B cell (primary cell): ENCODE results near the gene GNPDA1. TPM values are rescaled to one million over a fixed set of nuclear protein-coding genes. Genes with fewer than 3 reads are reported as not detected.

Experiments used
- ATAC-seq: fragments of 200-7000 bp; cut with Tn5 transposase; one replicate; pipeline ENCODE4 v1.10.0; 2021; ENCODE audit warnings: low read depth, mild to moderate bottlenecking, moderate number of reproducible peaks, moderate library complexity
- CTCF ChIA-PET: fragments of 350-600 bp; sonication (Branson Sonifier 250); formaldehyde crosslinking; loops from one replicate; lab custom pipeline; 2021; ENCODE audit warnings: antibody characterized with exemption, inconsistent platforms; lab: Charles Lee
- POLR2A ChIA-PET: fragments of 350-600 bp; sonication (Branson Sonifier 250); formaldehyde crosslinking; loops from one replicate; lab custom pipeline; 2021; ENCODE audit warnings: antibody characterized with exemption; lab: Charles Lee
- DNase-seq: peaks from one replicate; pipeline ENCODE4 v3.0.0; 2013
- H2AFZ ChIP-seq: 2 replicates; pipeline ENCODE4 v1.6.1; 2012; ENCODE audit warnings: mild to moderate bottlenecking, low read depth, low read length; ENCODE audit not compliant: insufficient read depth, poor library complexity, severe bottlenecking
- H3K27ac ChIP-seq, 2 donors: 1 replicate in 1 of 2; 2 replicates in 1 of 2; pipeline ENCODE4 v1.5.1; 2012 to 2013; ENCODE audit warnings: low read length in 2 of 2, mild to moderate bottlenecking in 2 of 2, moderate library complexity in 1 of 2
- H3K27me3 ChIP-seq, 4 experiments: fragments of 200-600 bp in 1 of 4; sonication (generic) in 1 of 4; replicated peaks in 1 of 4; 1 replicate in 2 of 4; 2 replicates in 2 of 4; pipeline versions ENCODE4 v1.6.1 to v1.7.0; 2013 to 2016; ENCODE audit warnings: low read length in 3 of 4, mild to moderate bottlenecking in 2 of 4, mixed read lengths in 1 of 4, moderate library complexity in 1 of 4; ENCODE audit not compliant: insufficient read depth in 4 of 4, control insufficient read depth in 3 of 4; ENCODE audit errors: control extremely low read depth in 1 of 4
- H3K36me3 ChIP-seq, 2 experiments: replicated peaks in 1 of 2; 1 replicate in 1 of 2; 2 replicates in 1 of 2; pipeline versions ENCODE4 v1.6.1 to v1.7.1; 2013; ENCODE audit warnings: low read length in 1 of 2; ENCODE audit not compliant: insufficient read depth in 2 of 2, control insufficient read depth in 1 of 2; ENCODE audit errors: control extremely low read depth in 1 of 2, extremely low read depth in 1 of 2
- H3K4me1 ChIP-seq, 2 donors: fragments of 200-600 bp in 1 of 2; sonication (generic) in 1 of 2; 1 replicate in 1 of 2; 2 replicates in 1 of 2; pipeline versions ENCODE4 v1.5.1 to v1.6.1; 2013 to 2017; ENCODE audit warnings: low read length in 2 of 2; ENCODE audit not compliant: control insufficient read depth in 2 of 2, insufficient read depth in 2 of 2
- H3K4me2 ChIP-seq: replicated peaks from 2 replicates; pipeline ENCODE3; 2012; ENCODE audit warnings: mild to moderate bottlenecking, low read depth, low read length; ENCODE audit not compliant: poor library complexity, severe bottlenecking
- H3K4me3 ChIP-seq, 5 experiments: fragments of 200-600 bp in 1 of 5; sonication (generic) in 1 of 5; 1 replicate in 3 of 5; 2 replicates in 2 of 5; pipeline versions ENCODE4 v1.5.1 to v1.7.0; 2011 to 2016; ENCODE audit warnings: low read length in 4 of 5, mild to moderate bottlenecking in 4 of 5, low read depth in 2 of 5, control low read depth in 1 of 5, moderate library complexity in 1 of 5; ENCODE audit not compliant: insufficient read depth in 1 of 5; ENCODE audit errors: control extremely low read depth in 1 of 5, extremely low read depth in 1 of 5
- H3K79me2 ChIP-seq: fragments of 200-600 bp; sonication (generic); one replicate; pipeline ENCODE4 v1.6.0; 2016; ENCODE audit warnings: low read length; ENCODE audit not compliant: control insufficient read depth, insufficient read depth
- H3K9ac ChIP-seq: fragments of 200-600 bp; sonication (generic); 2 replicates; pipeline ENCODE4 v1.6.1; 2017; ENCODE audit warnings: mild to moderate bottlenecking, low read length, moderate library complexity
- H3K9me3 ChIP-seq, 3 donors: one replicate each; pipeline versions ENCODE4 v1.6.1 to v1.7.1; 2013; ENCODE audit warnings: low read length in 2 of 3; ENCODE audit not compliant: control insufficient read depth in 2 of 3, insufficient read depth in 1 of 3; ENCODE audit errors: control extremely low read depth in 1 of 3
- H4K20me1 ChIP-seq: 2 replicates; pipeline ENCODE4 v1.6.0; 2012; ENCODE audit warnings: mild to moderate bottlenecking, low read length; ENCODE audit not compliant: insufficient read depth, control insufficient read depth, poor library complexity, severe bottlenecking
- H3K27ac Mint-ChIP-seq: one replicate; pipeline ENCODE4 v1.8.0; 2021; ENCODE audit warnings: mixed read lengths
- H3K27me3 Mint-ChIP-seq: one replicate; pipeline ENCODE4 v1.8.0; 2021; ENCODE audit warnings: mixed read lengths
- H3K4me1 Mint-ChIP-seq: one replicate; pipeline ENCODE4 v1.8.0; 2021; ENCODE audit warnings: mixed read lengths
- H3K4me3 Mint-ChIP-seq: one replicate; pipeline ENCODE4 v1.8.0; 2021; ENCODE audit warnings: mixed read lengths
- H3K9me3 Mint-ChIP-seq: one replicate; pipeline ENCODE4 v1.8.0; 2022; ENCODE audit warnings: mixed read lengths; ENCODE audit not compliant: insufficient read depth
- EZH2 ChIP-seq: IDR thresholded peaks from 2 replicates; pipeline ENCODE4 v1.6.1; 2012; ENCODE audit warnings: borderline replicate concordance, low read depth, mild to moderate bottlenecking, moderate library complexity, low read length; ENCODE audit not compliant: insufficient read depth, poor library complexity, severe bottlenecking
- WGBS: methylation state at CpG from one replicate; pipeline ENCODE4 v1.1.5; 2013; ENCODE audit warnings: missing lambda C conversion rate; ENCODE audit not compliant: insufficient coverage; 5-methylcytosine and 5-hydroxymethylcytosine counted together
- intact Hi-C: fragments of 100-400 bp; cut with micrococcal nuclease; formaldehyde crosslinking; loops from one replicate; pipeline ENCODE4 v1.10.0; 2022
- polyA plus RNA-seq: library from polyadenylated mRNA; depleted of rRNA; stranded (reverse); fragments of >200 nt; gene quantifications from 2 replicates; pipeline ENCODE4 v1.2.3, GENCODE V29; 2012
- total RNA-seq, 2 donors: library from RNA; stranded (reverse); fragments of 120-200 nt in 1 of 2; gene quantifications; 1 replicate in 1 of 2; 2 replicates in 1 of 2; pipeline versions ENCODE4 v1.2.3 to v1.2.4, GENCODE V29; 2013 to 2022
- TF ChIP-seq, protein P1 (sequence below): fragments of 200-600 bp; IDR thresholded peaks from one replicate; pipeline ENCODE4 v1.8.0; 2022; ENCODE audit warnings: antibody characterized with exemption, mild to moderate bottlenecking

Gene GNPDA1
- total and polyA plus RNA-seq, 2 donors (not counting 1 experiment from before 2014, with no cell fraction given), result 3.1 to 12.1 TPM

DNA sequence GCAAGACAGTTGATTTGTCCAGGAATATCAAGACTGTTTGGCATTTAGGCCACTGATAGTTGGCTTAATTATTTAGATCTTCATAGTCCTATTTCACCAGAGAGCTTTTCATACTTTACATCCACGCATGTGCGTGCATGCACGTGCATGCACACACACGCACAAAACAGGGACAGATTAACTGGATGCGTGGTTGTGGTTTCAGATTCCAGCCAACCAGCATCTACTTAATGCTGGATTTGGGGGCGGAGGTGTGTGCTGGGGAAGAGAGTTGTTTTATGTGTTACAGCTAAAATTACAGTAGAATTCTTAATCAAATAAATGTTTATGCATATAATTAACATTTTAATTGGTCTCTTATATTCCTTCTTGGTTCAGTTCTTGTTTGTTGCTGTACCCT lies 36.7 kb downstream of the GNPDA1 start:
- Histone ChIP-seq H3K36me3 (peaks cover 2 to 64% of the 10 kb centered on the region in 2 experiments), H3K4me3 (no peak overlapping the region), H3K9ac (no peak overlapping the region), H3K4me1 (no peaks in the 10 kb centered on the region), H2AFZ (no peak overlapping the region), H3K27me3 (no peaks in the 10 kb centered on the region), H3K27ac (no peak overlapping the region), H3K4me2 (no peak overlapping the region), H4K20me1 (no peaks in the 10 kb centered on the region), H3K79me2 (peaks cover 22% of the 10 kb centered on the region), H3K9me3 (no peaks in the 10 kb centered on the region)
- no CpG with 5 or more reads among the region's 6 CpGs for WGBS
- ATAC-seq, result no peak
- intact Hi-C loops, result no loop called here
- Mint-ChIP-seq H3K4me1 (peaks cover 4% of the 10 kb centered on the region), H3K27me3 (no peaks in the 10 kb centered on the region), H3K4me3 (no peak overlapping the region), H3K9me3 (no peaks in the 10 kb centered on the region), H3K27ac (no peak overlapping the region)
- no peak for TF ChIP-seq EZH2
- TF ChIP-seq, protein P1, sequence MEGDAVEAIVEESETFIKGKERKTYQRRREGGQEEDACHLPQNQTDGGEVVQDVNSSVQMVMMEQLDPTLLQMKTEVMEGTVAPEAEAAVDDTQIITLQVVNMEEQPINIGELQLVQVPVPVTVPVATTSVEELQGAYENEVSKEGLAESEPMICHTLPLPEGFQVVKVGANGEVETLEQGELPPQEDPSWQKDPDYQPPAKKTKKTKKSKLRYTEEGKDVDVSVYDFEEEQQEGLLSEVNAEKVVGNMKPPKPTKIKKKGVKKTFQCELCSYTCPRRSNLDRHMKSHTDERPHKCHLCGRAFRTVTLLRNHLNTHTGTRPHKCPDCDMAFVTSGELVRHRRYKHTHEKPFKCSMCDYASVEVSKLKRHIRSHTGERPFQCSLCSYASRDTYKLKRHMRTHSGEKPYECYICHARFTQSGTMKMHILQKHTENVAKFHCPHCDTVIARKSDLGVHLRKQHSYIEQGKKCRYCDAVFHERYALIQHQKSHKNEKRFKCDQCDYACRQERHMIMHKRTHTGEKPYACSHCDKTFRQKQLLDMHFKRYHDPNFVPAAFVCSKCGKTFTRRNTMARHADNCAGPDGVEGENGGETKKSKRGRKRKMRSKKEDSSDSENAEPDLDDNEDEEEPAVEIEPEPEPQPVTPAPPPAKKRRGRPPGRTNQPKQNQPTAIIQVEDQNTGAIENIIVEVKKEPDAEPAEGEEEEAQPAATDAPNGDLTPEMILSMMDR, result no peak
- CTCF ChIA-PET, result interaction anchor here (0.6 to 4.0 kb wide), 8 partner anchors 15 to 337 kb away, joined by 3 to 22 read pairs (median 4); partner anchors contain the start of gene GNPDA1
- no peak for DNase-seq
- POLR2A ChIA-PET, result no interaction called here

DNA sequence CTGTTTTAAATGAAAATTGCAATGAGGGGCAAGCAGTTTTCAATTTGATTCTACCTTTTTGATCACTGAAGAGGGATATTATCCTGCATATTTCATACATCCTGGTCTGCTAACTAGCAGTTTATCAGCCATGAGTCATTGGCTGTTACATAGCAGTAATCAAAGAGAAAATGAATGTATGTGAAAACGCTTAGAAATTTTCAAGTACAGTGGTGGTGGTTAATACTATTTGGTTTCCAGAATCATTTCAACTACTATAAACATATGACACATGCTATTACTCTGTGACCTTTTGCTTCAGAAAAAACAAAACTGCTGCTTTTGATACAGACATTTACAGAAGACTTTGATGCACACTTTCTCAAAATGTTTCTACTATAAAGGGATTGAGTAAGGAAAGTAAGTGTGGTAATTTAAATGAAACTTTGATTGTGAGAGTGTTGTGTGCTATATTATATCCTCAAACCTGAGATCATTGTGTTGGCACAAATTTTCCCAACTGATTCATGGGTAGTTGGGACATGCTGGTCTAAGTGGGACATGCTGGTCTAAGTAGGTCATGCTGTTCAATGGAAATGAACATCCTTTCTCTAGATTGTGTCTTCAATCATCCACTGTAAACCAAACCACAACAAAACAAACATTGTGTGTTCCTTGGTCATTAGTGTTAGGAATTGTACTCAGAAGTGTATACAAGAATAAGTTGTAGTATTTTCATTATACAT lies 38.8 kb downstream of the GNPDA1 start:
- CTCF ChIA-PET, result no interaction called here
- H3K4me3 Mint-ChIP-seq, result no peak overlapping the region
- no peak overlapping the region for H3K9ac ChIP-seq
- no peak overlapping the region for H3K4me2 ChIP-seq
- H3K27me3 ChIP-seq, result no peaks in the 10 kb centered on the region
- no peaks in the 10 kb centered on the region for H3K27me3 Mint-ChIP-seq
- TF ChIP-seq, protein P1, result no peak
- TF ChIP-seq EZH2, result no peak
- H2AFZ ChIP-seq, result no peak overlapping the region
- peaks cover 21% of the 10 kb centered on the region for H3K4me1 Mint-ChIP-seq
- H3K27ac ChIP-seq, result no peak overlapping the region
- H3K79me2 ChIP-seq, result peaks cover 22% of the 10 kb centered on the region
- H3K4me1 ChIP-seq, result peaks cover 13 to 16% of the 10 kb centered on the region in 2 donors
- intact Hi-C loops, result no loop called here
- WGBS, result no CpG with 5 or more reads among the region's 1 CpG
- no peak overlapping the region for H3K27ac Mint-ChIP-seq
- no peaks in the 10 kb centered on the region for H3K9me3 Mint-ChIP-seq
- no peak overlapping the region for H3K4me3 ChIP-seq
- peaks cover 2 to 45% of the 10 kb centered on the region in 2 experiments for H3K36me3 ChIP-seq
- ATAC-seq, result no peak
- POLR2A ChIA-PET, result no interaction called here
- no peaks in the 10 kb centered on the region for H4K20me1 ChIP-seq
- no peaks in the 10 kb centered on the region for H3K9me3 ChIP-seq
- no peak for DNase-seq
